Testis (tissue), 3 donors: ENCODE results near the gene CHN2. TPM values are rescaled to one million over a fixed set of nuclear protein-coding genes. Genes with fewer than 3 reads are reported as not detected.

Experiments used
- DNase-seq: peaks from one replicate; pipeline ENCODE4 v3.0.0-alpha.2; 2019
- H3K27ac ChIP-seq, 2 donors: fragments of 200-600 bp; sonication (generic); one replicate each; pipeline ENCODE4 v1.5.1; 2019
- H3K27me3 ChIP-seq: fragments of 200-600 bp; sonication (generic); one replicate; pipeline ENCODE4 v1.5.1; 2019
- H3K36me3 ChIP-seq: fragments of 200-600 bp; sonication (generic); one replicate; pipeline ENCODE4 v1.5.1; 2017; ENCODE audit warnings: low read depth; ENCODE audit errors: missing control alignments
- H3K4me1 ChIP-seq: fragments of 200-600 bp; sonication (generic); one replicate; pipeline ENCODE4 v1.5.1; 2019
- H3K4me3 ChIP-seq, 2 donors: fragments of 200-600 bp; sonication (generic); one replicate each; pipeline ENCODE4 v1.5.1; 2017 to 2019
- H3K9me3 ChIP-seq: fragments of 200-600 bp; sonication (generic); one replicate; pipeline ENCODE4 v1.5.1; 2017
- POLR2A ChIP-seq: fragments of 450-650 bp; IDR thresholded peaks from one replicate; pipeline ENCODE4 v1.6.1; 2017; ENCODE audit warnings: antibody characterized with exemption, mild to moderate bottlenecking, moderate library complexity
- WGBS, 2 donors: methylation state at CpG; one replicate each; pipeline ENCODE4 v1.1.5; 2018; 5-methylcytosine and 5-hydroxymethylcytosine counted together
- intact Hi-C: fragments of 100-400 bp; cut with DNase I; formaldehyde crosslinking; loops from one replicate; pipeline ENCODE4 v1.15.1; 2023; ENCODE audit warnings: low total_unique reads
- polyA plus RNA-seq: library from polyadenylated mRNA; stranded (reverse); fragments of 350-450 nt; fragmentation: Illumina TruSeq; extraction: RNeasy Lipid Tissue Mini Kit (QIAGEN cat#74804); gene quantifications from one replicate; pipeline ENCODE4 v1.2.3, GENCODE V29; 2014; ENCODE audit warnings: low read depth, low replicate concordance; ENCODE audit not compliant: insufficient read depth
- total RNA-seq, 2 donors: library from RNA; depleted of rRNA; stranded (reverse); fragments of >200 nt; gene quantifications; one replicate each; pipeline ENCODE4 v1.2.3, GENCODE V29; 2016
- TF ChIP-seq, protein P1 (sequence below), 3 experiments: fragments of 450-650 bp in 2 of 3; fragments of 200-600 bp in 1 of 3; sonication (generic) in 1 of 3; IDR thresholded peaks; one replicate each; pipeline ENCODE4 v1.5.1; 2016 to 2019; ENCODE audit warnings: antibody characterized with exemption in 3 of 3, mild to moderate bottlenecking in 2 of 3, moderate library complexity in 1 of 3

The CHN2 gene
- total and polyA plus RNA-seq, 3 donors from 2014 or later = 8.6 to 27.4 (median 15.1) TPM

DNA sequence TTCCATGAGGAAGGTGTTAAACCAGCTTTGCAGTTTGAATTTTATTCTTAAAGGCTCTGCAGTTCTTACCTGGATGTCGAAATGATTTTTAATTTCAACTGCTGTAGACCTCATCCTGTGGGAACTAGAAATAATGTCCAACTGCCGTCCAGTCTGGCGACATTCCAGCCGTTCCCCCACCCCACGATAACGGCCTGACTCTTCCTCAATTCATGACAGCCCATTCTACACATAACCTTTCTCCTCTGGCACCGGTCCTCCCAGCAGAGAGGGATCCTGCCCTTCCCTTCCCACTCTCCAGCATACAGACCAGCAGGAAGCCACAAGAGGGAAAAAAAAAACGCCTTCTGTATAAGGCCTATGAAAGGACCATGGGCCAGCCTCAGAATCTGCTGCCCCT, 317.3 kb downstream of the CHN2 start:
- no peak overlapping the region for H3K27ac ChIP-seq
- H3K27me3 ChIP-seq = no peaks in the 10 kb centered on the region
- TF ChIP-seq, protein P1, sequence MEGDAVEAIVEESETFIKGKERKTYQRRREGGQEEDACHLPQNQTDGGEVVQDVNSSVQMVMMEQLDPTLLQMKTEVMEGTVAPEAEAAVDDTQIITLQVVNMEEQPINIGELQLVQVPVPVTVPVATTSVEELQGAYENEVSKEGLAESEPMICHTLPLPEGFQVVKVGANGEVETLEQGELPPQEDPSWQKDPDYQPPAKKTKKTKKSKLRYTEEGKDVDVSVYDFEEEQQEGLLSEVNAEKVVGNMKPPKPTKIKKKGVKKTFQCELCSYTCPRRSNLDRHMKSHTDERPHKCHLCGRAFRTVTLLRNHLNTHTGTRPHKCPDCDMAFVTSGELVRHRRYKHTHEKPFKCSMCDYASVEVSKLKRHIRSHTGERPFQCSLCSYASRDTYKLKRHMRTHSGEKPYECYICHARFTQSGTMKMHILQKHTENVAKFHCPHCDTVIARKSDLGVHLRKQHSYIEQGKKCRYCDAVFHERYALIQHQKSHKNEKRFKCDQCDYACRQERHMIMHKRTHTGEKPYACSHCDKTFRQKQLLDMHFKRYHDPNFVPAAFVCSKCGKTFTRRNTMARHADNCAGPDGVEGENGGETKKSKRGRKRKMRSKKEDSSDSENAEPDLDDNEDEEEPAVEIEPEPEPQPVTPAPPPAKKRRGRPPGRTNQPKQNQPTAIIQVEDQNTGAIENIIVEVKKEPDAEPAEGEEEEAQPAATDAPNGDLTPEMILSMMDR (IDR thresholded peaks at IDR 0.05) = no peak
- no peak for TF ChIP-seq POLR2A
- no peak overlapping the region for H3K4me3 ChIP-seq
- intact Hi-C loops = no loop called here
- WGBS, 2 donors = 62 to 68% methylated on average over 8 of the region's 8 CpGs
- no peaks in the 10 kb centered on the region for H3K4me1 ChIP-seq
- no peak for DNase-seq
- no peaks in the 10 kb centered on the region for H3K9me3 ChIP-seq
- no peaks in the 10 kb centered on the region for H3K36me3 ChIP-seq

DNA sequence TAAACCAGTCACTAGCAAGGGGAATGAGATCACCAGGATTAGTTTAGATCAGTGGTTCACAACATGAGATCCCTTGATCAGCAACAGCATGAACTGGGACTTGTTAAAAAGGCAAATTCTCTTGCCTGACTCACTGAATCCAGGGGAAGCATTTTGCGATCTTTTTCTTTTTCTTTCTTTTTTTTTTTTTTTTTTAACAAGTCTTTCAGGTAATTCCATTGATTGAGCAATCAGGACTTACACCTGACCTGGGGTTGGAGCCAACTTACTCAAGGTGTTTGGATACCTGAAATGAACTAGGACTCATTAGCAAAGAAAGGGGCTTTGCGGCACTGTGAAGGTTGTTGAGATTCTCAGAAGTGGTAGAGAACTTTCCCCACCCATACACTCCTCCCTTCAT, 321.9 kb downstream of the CHN2 start:
- DNase-seq = no peak
- WGBS, 2 donors = 90 to 93% methylated on average over 2 of the region's 2 CpGs
- TF ChIP-seq, protein P1 (IDR thresholded peaks at IDR 0.05) = no peak
- no peak for TF ChIP-seq POLR2A

DNA sequence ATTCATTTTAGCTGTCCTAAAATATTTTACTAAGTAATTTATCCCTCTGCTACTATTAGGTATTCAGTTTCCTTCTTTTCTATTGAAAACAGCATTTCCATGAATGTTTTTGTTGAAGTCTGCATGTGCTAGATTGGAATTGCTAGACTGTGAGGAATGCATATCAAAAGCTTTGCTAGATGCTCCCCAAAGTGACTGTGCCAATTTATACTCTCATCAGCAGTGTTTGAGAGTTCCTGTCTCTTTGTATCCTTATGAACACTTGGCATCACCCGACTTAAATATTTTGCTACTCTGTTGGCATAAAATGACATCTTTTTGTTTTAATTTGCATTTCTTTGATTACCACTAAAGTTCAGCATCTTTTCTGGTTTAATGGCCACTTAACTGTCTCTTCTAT, 324.0 kb downstream of the CHN2 start:
- TF ChIP-seq, protein P1 (IDR thresholded peaks at IDR 0.05) = no peak
- TF ChIP-seq POLR2A = no peak
- intact Hi-C loops = no loop called here
- Histone ChIP-seq H3K27me3 (no peaks in the 10 kb centered on the region), H3K4me1 (no peaks in the 10 kb centered on the region), H3K36me3 (no peaks in the 10 kb centered on the region), H3K9me3 (no peaks in the 10 kb centered on the region), H3K27ac (no peak overlapping the region), H3K4me3 (no peak overlapping the region)
- no peak for DNase-seq
- 25 to 52% methylated on average over 1 of the region's 1 CpG for WGBS, 2 donors

More for the DNA sequence above, 321.9 kb downstream of the CHN2 start:
- intact Hi-C loops = no loop called here
- H3K4me3 ChIP-seq = no peak overlapping the region
- no peaks in the 10 kb centered on the region for H3K4me1 ChIP-seq
- no peaks in the 10 kb centered on the region for H3K27me3 ChIP-seq
- no peaks in the 10 kb centered on the region for H3K36me3 ChIP-seq
- no peak overlapping the region for H3K27ac ChIP-seq
- no peaks in the 10 kb centered on the region for H3K9me3 ChIP-seq

DNA sequence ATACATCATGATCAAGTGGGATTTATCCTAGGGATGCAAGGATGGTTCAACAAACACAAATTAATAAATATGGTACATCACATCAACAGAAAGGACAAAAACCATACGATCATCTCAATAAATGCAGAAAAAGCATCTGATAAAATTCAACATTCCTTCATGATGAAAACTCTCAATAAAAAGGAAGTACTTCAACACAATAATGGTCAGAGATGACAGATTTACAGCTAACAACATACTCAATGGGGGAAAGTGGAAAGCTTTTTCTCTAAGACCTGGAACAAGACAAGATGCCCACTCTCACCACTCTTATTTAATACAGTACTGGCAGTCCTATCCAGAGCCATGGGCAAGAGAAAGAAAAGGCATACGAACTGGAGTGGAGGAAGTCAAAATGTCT, 329.2 kb downstream of the CHN2 start:
- WGBS, 2 donors = 79 to 80% methylated on average over 2 of the region's 2 CpGs

More for the DNA sequence above, 329.2 kb downstream of the CHN2 start:
- no peaks in the 10 kb centered on the region for H3K4me1 ChIP-seq
- no peaks in the 10 kb centered on the region for H3K27me3 ChIP-seq
- no peak overlapping the region for H3K27ac ChIP-seq
- no peaks in the 10 kb centered on the region for H3K36me3 ChIP-seq
- TF ChIP-seq, protein P1 (IDR thresholded peaks at IDR 0.05) = no peak
- TF ChIP-seq POLR2A = no peak
- intact Hi-C loops = no loop called here
- no peak for DNase-seq
- H3K4me3 ChIP-seq = no peak overlapping the region
- H3K9me3 ChIP-seq = no peaks in the 10 kb centered on the region
